GM12873 (cell line): ENCODE measurements around the gene TREM2.

ENCODE experiments used
- CTCF ChIP-seq: IDR thresholded peaks from 2 replicates; pipeline ENCODE4 v1.5.1; 2012; ENCODE audit warnings: low read depth, mild to moderate bottlenecking, moderate library complexity, low read length, control low read depth; ENCODE audit not compliant: insufficient read depth; ENCODE audit errors: missing control alignments

The TREM2 gene

GRCh38 chr6:41162687-41163418 lies at the start of gene TREM2:
Gene TREM2, minus strand, starts transcription at chr6:41163116. Its CDS starts 34 bp downstream, at chr6:41163082.
- TF ChIP-seq CTCF: no peak

GRCh38 chr6:41209547-41210320 lies 46.8 kb upstream of the TREM2 start:
- TF ChIP-seq CTCF: no peak

GRCh38 chr6:41208439-41209106 lies 45.7 kb upstream of the TREM2 start:
- TF ChIP-seq CTCF: no peak

- TF ChIP-seq CTCF: no peak
Measured at GRCh38 chr6:41204156-41204555, 41.2 kb upstream of the TREM2 start.

- no peak for TF ChIP-seq CTCF
Measured at GRCh38 chr6:41201764-41202173, 38.9 kb upstream of the TREM2 start.

GRCh38 chr6:41200901-41201763 lies 38.2 kb upstream of the TREM2 start, which contains the start of gene TREML2:
Gene TREML2, minus strand, starts transcription at chr6:41201149. Its CDS starts 141 bp downstream, at chr6:41201008.
- TF ChIP-seq CTCF: no peak
